PC-3 (cell line): ENCODE data around the gene ZFYVE27. TPM values are rescaled to one million over a fixed set of nuclear protein-coding genes. Genes with fewer than 3 reads are reported as not detected.

ENCODE experiments used
- ATAC-seq: fragments of 200-7000 bp; cut with Tn5 transposase; 2 replicates; pipeline ENCODE4 v1.9.1; 2020; ENCODE audit warnings: mild to moderate bottlenecking, moderate library complexity
- BruUV-seq: library from RNA; stranded (reverse); fragments of 400-500 nt; replicated peaks from 2 replicates; lab custom pipeline; 2021; lab: Mats Ljungman, UMichigan
- CTCF ChIA-PET: fragments of 300-600 bp; sonication (Branson Sonifier 250); formaldehyde crosslinking; loops from one replicate; lab custom pipeline; 2022; ENCODE audit warnings: antibody characterized with exemption; lab: Charles Lee
- POLR2A ChIA-PET: fragments of 300-600 bp; sonication (Branson Sonifier 250); formaldehyde crosslinking; loops from one replicate; lab custom pipeline; 2022; ENCODE audit warnings: antibody characterized with exemption; ENCODE audit not compliant: unreplicated experiment; lab: Charles Lee
- DNase-seq: peaks from one replicate; pipeline ENCODE4 v3.0.0-alpha.2; 2015
- H2AFZ ChIP-seq: fragments of 300-600 bp; sonication (generic); 2 replicates; pipeline ENCODE4 v1.6.0; 2016; ENCODE audit warnings: antibody characterized with exemption, low read length
- H3F3A ChIP-seq: fragments of 300-600 bp; sonication (generic); one replicate; pipeline ENCODE4 v1.6.0; 2017; ENCODE audit warnings: antibody characterized with exemption, low read length, control low read depth, mild to moderate bottlenecking; ENCODE audit not compliant: unreplicated experiment
- H3K27ac ChIP-seq: fragments of 300-600 bp; sonication (generic); 2 replicates; pipeline ENCODE4 v1.5.1; 2016; ENCODE audit warnings: mild to moderate bottlenecking, low read length
- H3K27me3 ChIP-seq: fragments of 300-600 bp; sonication (generic); 2 replicates; pipeline ENCODE4 v1.6.1; 2016; ENCODE audit warnings: low read length, mixed read lengths
- H3K36me3 ChIP-seq: fragments of 300-600 bp; sonication (generic); 2 replicates; pipeline ENCODE4 v1.6.1; 2016; ENCODE audit warnings: low read depth, mixed run types, low read length, mixed read lengths
- H3K4me1 ChIP-seq: fragments of 300-600 bp; sonication (generic); 2 replicates; pipeline ENCODE4 v1.5.1; 2016; ENCODE audit warnings: low read length; ENCODE audit not compliant: insufficient read depth
- H3K4me2 ChIP-seq: fragments of 300-600 bp; sonication (generic); 2 replicates; pipeline ENCODE4 v1.6.0; 2016; ENCODE audit warnings: low read length
- H3K4me3 ChIP-seq: fragments of 300-600 bp; sonication (generic); 2 replicates; pipeline ENCODE4 v1.5.1; 2016; ENCODE audit warnings: mild to moderate bottlenecking, low read length, mixed read lengths
- H3K79me2 ChIP-seq: fragments of 300-600 bp; sonication (generic); 2 replicates; pipeline ENCODE4 v1.6.1; 2017; ENCODE audit warnings: low read length, mixed read lengths
- H3K9ac ChIP-seq: fragments of 300-600 bp; sonication (generic); 2 replicates; pipeline ENCODE4 v1.6.0; 2016; ENCODE audit warnings: mild to moderate bottlenecking, low read length
- H3K9me2 ChIP-seq: fragments of 300-600 bp; sonication (generic); replicated peaks from 2 replicates; pipeline ENCODE4 v1.6.1; 2016; ENCODE audit warnings: mixed run types, low read length, mixed read lengths
- H3K9me3 ChIP-seq: fragments of 300-600 bp; sonication (generic); 2 replicates; pipeline ENCODE4 v1.6.1; 2016; ENCODE audit warnings: low read length, mixed read lengths
- H4K20me1 ChIP-seq: fragments of 300-600 bp; sonication (generic); 2 replicates; pipeline ENCODE4 v1.6.1; 2016; ENCODE audit warnings: low read length, mixed read lengths
- EZH2 ChIP-seq: fragments of 300-600 bp; sonication (generic); IDR thresholded peaks from one replicate; pipeline ENCODE4 v1.6.1; 2017; ENCODE audit warnings: antibody characterized with exemption, mild to moderate bottlenecking, low read length; ENCODE audit not compliant: unreplicated experiment
- EZH2phosphoT487 ChIP-seq: fragments of 300-600 bp; sonication (generic); IDR thresholded peaks from 2 replicates; pipeline ENCODE4 v1.6.1; 2018; ENCODE audit warnings: mild to moderate bottlenecking, antibody characterized with exemption, low read length, borderline replicate concordance
- intact Hi-C: fragments of 100-400 bp; cut with micrococcal nuclease; formaldehyde crosslinking; loops from 2 replicates; pipeline ENCODE4 v1.9.0; 2023
- total RNA-seq: library from RNA; depleted of rRNA; stranded (reverse); fragments of >200 nt; gene quantifications from 2 replicates; pipeline ENCODE4 v1.2.3, GENCODE V29; 2014
- TF ChIP-seq, protein P1 (sequence below): fragments of 300-600 bp; sonication (generic); conservative IDR thresholded peaks from 2 replicates; pipeline ENCODE4 v1.5.1; 2017; ENCODE audit warnings: antibody characterized with exemption, low read depth, mild to moderate bottlenecking, low read length

ZFYVE27 gene
- total RNA-seq, 1 experiment from 2014 or later = 13.1 TPM

DNA sequence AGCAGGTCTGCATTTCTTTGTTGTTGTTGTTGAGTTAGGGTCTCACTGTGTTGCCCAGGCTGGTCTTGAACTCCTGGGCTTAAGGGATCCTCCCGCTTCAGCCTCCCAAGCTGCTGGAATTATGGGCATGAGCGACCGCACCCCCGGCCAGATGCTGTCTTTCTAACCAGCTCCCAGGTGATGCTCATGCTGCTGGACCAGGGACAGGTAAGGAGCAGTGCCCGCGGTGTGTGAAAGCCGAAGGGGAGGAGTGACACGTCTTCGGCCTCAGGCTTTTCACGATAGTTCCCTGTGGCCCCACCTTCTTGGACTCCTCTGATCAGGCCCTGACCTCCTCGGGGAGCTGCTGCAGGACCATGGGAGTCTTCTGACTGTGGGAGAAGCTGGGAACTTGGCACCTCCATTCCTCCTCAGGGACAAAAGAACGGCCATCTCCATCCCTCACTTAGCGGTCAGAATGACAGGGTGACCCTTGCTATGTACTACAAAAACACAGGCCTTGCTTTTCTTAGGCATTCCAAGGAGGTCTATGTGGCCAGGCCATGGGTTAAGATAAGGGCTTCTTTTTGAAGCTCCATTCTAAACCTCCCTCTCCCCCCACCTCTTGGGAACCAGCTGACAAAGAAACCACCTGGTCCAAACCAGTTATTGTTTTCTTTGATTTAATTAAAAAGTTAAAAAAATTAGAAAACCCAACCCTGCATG lies 29.3 kb downstream of the ZFYVE27 start:
- ChIA-PET POLR2A (no interaction called here), CTCF (no interaction called here)
- H3K4me1 ChIP-seq = no peaks in the 10 kb centered on the region
- ATAC-seq (no peak), DNase-seq (no peak)
- H3K27me3 ChIP-seq = peaks cover 7% of the 10 kb centered on the region; the same call in 1 of the 2 replicates
- H3K79me2 ChIP-seq = no peaks in the 10 kb centered on the region
- H4K20me1 ChIP-seq = no peaks in the 10 kb centered on the region
- H3K9me2 ChIP-seq = no peaks in the 10 kb centered on the region
- BruUV-seq = no TSS peak
- no peak overlapping the region for H3K4me3 ChIP-seq
- TF ChIP-seq, protein P1, sequence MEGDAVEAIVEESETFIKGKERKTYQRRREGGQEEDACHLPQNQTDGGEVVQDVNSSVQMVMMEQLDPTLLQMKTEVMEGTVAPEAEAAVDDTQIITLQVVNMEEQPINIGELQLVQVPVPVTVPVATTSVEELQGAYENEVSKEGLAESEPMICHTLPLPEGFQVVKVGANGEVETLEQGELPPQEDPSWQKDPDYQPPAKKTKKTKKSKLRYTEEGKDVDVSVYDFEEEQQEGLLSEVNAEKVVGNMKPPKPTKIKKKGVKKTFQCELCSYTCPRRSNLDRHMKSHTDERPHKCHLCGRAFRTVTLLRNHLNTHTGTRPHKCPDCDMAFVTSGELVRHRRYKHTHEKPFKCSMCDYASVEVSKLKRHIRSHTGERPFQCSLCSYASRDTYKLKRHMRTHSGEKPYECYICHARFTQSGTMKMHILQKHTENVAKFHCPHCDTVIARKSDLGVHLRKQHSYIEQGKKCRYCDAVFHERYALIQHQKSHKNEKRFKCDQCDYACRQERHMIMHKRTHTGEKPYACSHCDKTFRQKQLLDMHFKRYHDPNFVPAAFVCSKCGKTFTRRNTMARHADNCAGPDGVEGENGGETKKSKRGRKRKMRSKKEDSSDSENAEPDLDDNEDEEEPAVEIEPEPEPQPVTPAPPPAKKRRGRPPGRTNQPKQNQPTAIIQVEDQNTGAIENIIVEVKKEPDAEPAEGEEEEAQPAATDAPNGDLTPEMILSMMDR = no peak
- TF ChIP-seq EZH2phosphoT487 (no peak), EZH2 (no peak)
- no peaks in the 10 kb centered on the region for H3F3A ChIP-seq
- H3K9me3 ChIP-seq = no peaks in the 10 kb centered on the region
- no peak overlapping the region for H3K4me2 ChIP-seq
- no peak overlapping the region for H3K9ac ChIP-seq
- H3K27ac ChIP-seq = no peak overlapping the region
- H3K36me3 ChIP-seq = no peaks in the 10 kb centered on the region
- intact Hi-C loops = no loop called here
- no peak overlapping the region for H2AFZ ChIP-seq

DNA sequence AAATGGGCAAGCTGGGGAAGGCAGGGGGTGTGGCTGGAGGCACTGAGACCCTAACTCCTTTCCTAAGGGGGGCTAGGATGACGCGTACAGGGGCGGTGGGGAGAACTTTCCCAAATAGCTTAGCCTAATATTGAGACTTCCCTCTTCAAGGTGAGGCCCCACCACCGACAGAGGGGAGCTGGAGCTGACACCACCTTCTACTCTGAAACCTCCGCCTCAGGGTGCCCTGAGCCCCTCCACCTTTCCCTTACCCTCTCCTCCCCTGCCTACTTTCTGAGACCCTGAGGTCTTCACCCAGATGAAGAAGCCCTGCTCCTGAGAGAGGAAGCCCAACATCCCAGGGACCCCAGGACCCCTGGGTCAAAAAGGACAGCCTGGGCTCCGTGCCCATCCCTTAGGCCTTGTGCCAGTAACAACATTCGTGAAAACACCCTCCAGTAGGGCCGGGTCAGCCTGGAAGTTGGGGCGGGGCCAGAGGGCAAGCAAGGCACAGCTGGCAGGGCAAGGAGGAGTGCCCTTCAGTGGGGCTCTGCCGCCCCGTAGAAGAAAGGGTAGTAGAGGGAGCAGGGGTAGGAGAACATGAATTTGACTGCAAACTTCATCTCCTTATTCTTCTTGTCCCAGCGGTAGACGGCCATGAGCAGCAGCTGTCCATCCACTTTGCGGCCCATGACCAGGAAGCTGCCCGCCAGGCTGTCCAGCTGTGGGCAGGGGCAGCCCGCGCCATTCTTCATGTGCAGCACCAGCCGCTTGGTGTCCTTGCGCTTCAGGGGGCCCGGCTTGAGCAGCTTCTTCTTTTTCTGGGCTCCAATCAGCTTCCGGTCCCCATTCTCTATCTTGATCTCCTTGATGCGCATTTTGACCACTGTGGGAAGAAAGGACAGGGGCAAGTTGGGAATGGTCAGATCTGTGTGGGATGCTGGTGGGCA lies 30.3 kb downstream of the ZFYVE27 start:
- no peak overlapping the region for H3K27ac ChIP-seq
- no peaks in the 10 kb centered on the region for H3K36me3 ChIP-seq
- no TSS peak for BruUV-seq
- H3K9me3 ChIP-seq = no peaks in the 10 kb centered on the region
- H3K9ac ChIP-seq = no peak overlapping the region
- H3K4me1 ChIP-seq = no peaks in the 10 kb centered on the region
- DNase-seq (no peak), ATAC-seq (no peak)
- H3K4me2 ChIP-seq = no peak overlapping the region
- H3K9me2 ChIP-seq = no peaks in the 10 kb centered on the region
- H4K20me1 ChIP-seq = no peaks in the 10 kb centered on the region
- CTCF ChIA-PET = no interaction called here
- H3K79me2 ChIP-seq = no peaks in the 10 kb centered on the region
- no peak overlapping the region for H2AFZ ChIP-seq
- H3K27me3 ChIP-seq = peaks cover 7% of the 10 kb centered on the region; the same call in 1 of the 2 replicates
- intact Hi-C loops = no loop called here
- H3K4me3 ChIP-seq = no peak overlapping the region
- POLR2A ChIA-PET = no interaction called here
- no peak for TF ChIP-seq EZH2phosphoT487
- TF ChIP-seq, protein P1 = no peak
- no peak for TF ChIP-seq EZH2
- no peaks in the 10 kb centered on the region for H3F3A ChIP-seq
